ENCODE results near the gene PSG2.
"Not testable (repeated sequence)": the region's sequence is repeated elsewhere in the genome, so short reads cannot be mapped to it uniquely, and the experiment has no call there.

Gene PSG2

GRCh38 chr19:43062418-43062817 lies 20.1 kb downstream of the PSG2 start:
- H3K27ac ChIP-seq (ENCODE audit: low read length); H3K27me3 ChIP-seq (ENCODE audit: low read depth, low read length); H3K4me3 ChIP-seq (ENCODE audit: low read depth in 1 of 2, low read length in 2 of 2); H3K36me3 ChIP-seq (ENCODE audit: control insufficient read depth in 1 of 2, insufficient read depth in 2 of 2, low read length in 2 of 2); H3K4me1 ChIP-seq (ENCODE audit: control insufficient read depth in 1 of 2, insufficient read depth in 2 of 2, low read length in 2 of 2); H3K9me3 ChIP-seq (ENCODE audit: control insufficient read depth in 1 of 2, low read length in 2 of 2): not testable (repeated sequence)

- not testable (repeated sequence) for H3K4me1 ChIP-seq (ENCODE audit: control insufficient read depth in 1 of 2, insufficient read depth in 2 of 2, low read length in 2 of 2); H3K36me3 ChIP-seq (ENCODE audit: control insufficient read depth in 1 of 2, insufficient read depth in 2 of 2, low read length in 2 of 2); H3K9me3 ChIP-seq (ENCODE audit: control insufficient read depth in 1 of 2, low read length in 2 of 2); H3K27me3 ChIP-seq (ENCODE audit: low read depth, low read length); H3K4me3 ChIP-seq (ENCODE audit: low read depth in 1 of 2, low read length in 2 of 2); H3K27ac ChIP-seq (ENCODE audit: low read length)
Observed at GRCh38 chr19:43061326-43061725, 21.2 kb downstream of the PSG2 start.

- not testable (repeated sequence) for H3K4me1 ChIP-seq (ENCODE audit: control insufficient read depth in 1 of 2, insufficient read depth in 2 of 2, low read length in 2 of 2); H3K27ac ChIP-seq (ENCODE audit: low read length); H3K36me3 ChIP-seq (ENCODE audit: control insufficient read depth in 1 of 2, insufficient read depth in 2 of 2, low read length in 2 of 2); H3K9me3 ChIP-seq (ENCODE audit: control insufficient read depth in 1 of 2, low read length in 2 of 2); H3K27me3 ChIP-seq (ENCODE audit: low read depth, low read length); H3K4me3 ChIP-seq (ENCODE audit: low read depth in 1 of 2, low read length in 2 of 2)
Observed at GRCh38 chr19:43060254-43060653, 22.2 kb downstream of the PSG2 start.

- H3K36me3 ChIP-seq (ENCODE audit: control insufficient read depth in 1 of 2, insufficient read depth in 2 of 2, low read length in 2 of 2); H3K9me3 ChIP-seq (ENCODE audit: control insufficient read depth in 1 of 2, low read length in 2 of 2); H3K4me3 ChIP-seq (ENCODE audit: low read depth in 1 of 2, low read length in 2 of 2); H3K4me1 ChIP-seq (ENCODE audit: control insufficient read depth in 1 of 2, insufficient read depth in 2 of 2, low read length in 2 of 2); H3K27me3 ChIP-seq (ENCODE audit: low read depth, low read length); H3K27ac ChIP-seq (ENCODE audit: low read length): not testable (repeated sequence)
Observed at GRCh38 chr19:43059482-43059881, 23.0 kb downstream of the PSG2 start.

GRCh38 chr19:43058440-43058839 lies 24.1 kb downstream of the PSG2 start:
- not testable (repeated sequence) for H3K4me1 ChIP-seq (ENCODE audit: control insufficient read depth in 1 of 2, insufficient read depth in 2 of 2, low read length in 2 of 2); H3K27ac ChIP-seq (ENCODE audit: low read length); H3K36me3 ChIP-seq (ENCODE audit: control insufficient read depth in 1 of 2, insufficient read depth in 2 of 2, low read length in 2 of 2); H3K4me3 ChIP-seq (ENCODE audit: low read depth in 1 of 2, low read length in 2 of 2); H3K27me3 ChIP-seq (ENCODE audit: low read depth, low read length); H3K9me3 ChIP-seq (ENCODE audit: control insufficient read depth in 1 of 2, low read length in 2 of 2)

GRCh38 chr19:43047966-43048365 lies 34.5 kb downstream of the PSG2 start:
- not testable (repeated sequence) for H3K27me3 ChIP-seq (ENCODE audit: low read depth, low read length); H3K4me3 ChIP-seq (ENCODE audit: low read depth in 1 of 2, low read length in 2 of 2); H3K9me3 ChIP-seq (ENCODE audit: control insufficient read depth in 1 of 2, low read length in 2 of 2); H3K4me1 ChIP-seq (ENCODE audit: control insufficient read depth in 1 of 2, insufficient read depth in 2 of 2, low read length in 2 of 2); H3K36me3 ChIP-seq (ENCODE audit: control insufficient read depth in 1 of 2, insufficient read depth in 2 of 2, low read length in 2 of 2); H3K27ac ChIP-seq (ENCODE audit: low read length)

GRCh38 chr19:43046578-43046977 lies 35.9 kb downstream of the PSG2 start:
- not testable (repeated sequence) for H3K4me1 ChIP-seq (ENCODE audit: control insufficient read depth in 1 of 2, insufficient read depth in 2 of 2, low read length in 2 of 2); H3K36me3 ChIP-seq (ENCODE audit: control insufficient read depth in 1 of 2, insufficient read depth in 2 of 2, low read length in 2 of 2); H3K4me3 ChIP-seq (ENCODE audit: low read depth in 1 of 2, low read length in 2 of 2); H3K27ac ChIP-seq (ENCODE audit: low read length); H3K9me3 ChIP-seq (ENCODE audit: control insufficient read depth in 1 of 2, low read length in 2 of 2); H3K27me3 ChIP-seq (ENCODE audit: low read depth, low read length)

GRCh38 chr19:43043492-43044180 lies 38.9 kb downstream of the PSG2 start:
- not testable (repeated sequence) for H3K27ac ChIP-seq (ENCODE audit: low read length); H3K4me1 ChIP-seq (ENCODE audit: control insufficient read depth in 1 of 2, insufficient read depth in 2 of 2, low read length in 2 of 2); H3K4me3 ChIP-seq (ENCODE audit: low read depth in 1 of 2, low read length in 2 of 2); H3K36me3 ChIP-seq (ENCODE audit: control insufficient read depth in 1 of 2, insufficient read depth in 2 of 2, low read length in 2 of 2); H3K27me3 ChIP-seq (ENCODE audit: low read depth, low read length); H3K9me3 ChIP-seq (ENCODE audit: control insufficient read depth in 1 of 2, low read length in 2 of 2)

- not testable (repeated sequence) for H3K27ac ChIP-seq (ENCODE audit: low read length); H3K9me3 ChIP-seq (ENCODE audit: control insufficient read depth in 1 of 2, low read length in 2 of 2); H3K4me3 ChIP-seq (ENCODE audit: low read depth in 1 of 2, low read length in 2 of 2); H3K36me3 ChIP-seq (ENCODE audit: control insufficient read depth in 1 of 2, insufficient read depth in 2 of 2, low read length in 2 of 2); H3K27me3 ChIP-seq (ENCODE audit: low read depth, low read length); H3K4me1 ChIP-seq (ENCODE audit: control insufficient read depth in 1 of 2, insufficient read depth in 2 of 2, low read length in 2 of 2)
Observed at GRCh38 chr19:43031645-43032044, 50.9 kb downstream of the PSG2 start.

- Histone ChIP-seq H3K9me3 (ENCODE audit: control insufficient read depth in 1 of 2, low read length in 2 of 2) (no peaks in the 10 kb centered on the region), H3K36me3 (ENCODE audit: control insufficient read depth in 1 of 2, insufficient read depth in 2 of 2, low read length in 2 of 2) (no peaks in the 10 kb centered on the region), H3K27me3 (ENCODE audit: low read depth, low read length) (no peaks in the 10 kb centered on the region), H3K27ac (ENCODE audit: low read length) (no peak overlapping the region), H3K4me1 (ENCODE audit: control insufficient read depth in 1 of 2, insufficient read depth in 2 of 2, low read length in 2 of 2) (no peaks in the 10 kb centered on the region), H3K4me3 (ENCODE audit: low read depth in 1 of 2, low read length in 2 of 2) (no peak overlapping the region)
Observed at GRCh38 chr19:43028866-43029265, 53.6 kb downstream of the PSG2 start.

GRCh38 chr19:43027985-43028384 lies 54.5 kb downstream of the PSG2 start:
- H3K27me3 ChIP-seq (ENCODE audit: low read depth, low read length); H3K4me1 ChIP-seq (ENCODE audit: control insufficient read depth in 1 of 2, insufficient read depth in 2 of 2, low read length in 2 of 2); H3K4me3 ChIP-seq (ENCODE audit: low read depth in 1 of 2, low read length in 2 of 2); H3K36me3 ChIP-seq (ENCODE audit: control insufficient read depth in 1 of 2, insufficient read depth in 2 of 2, low read length in 2 of 2); H3K27ac ChIP-seq (ENCODE audit: low read length); H3K9me3 ChIP-seq (ENCODE audit: control insufficient read depth in 1 of 2, low read length in 2 of 2): not testable (repeated sequence)

- H3K9me3 ChIP-seq (ENCODE audit: control insufficient read depth in 1 of 2, low read length in 2 of 2); H3K27me3 ChIP-seq (ENCODE audit: low read depth, low read length); H3K27ac ChIP-seq (ENCODE audit: low read length); H3K36me3 ChIP-seq (ENCODE audit: control insufficient read depth in 1 of 2, insufficient read depth in 2 of 2, low read length in 2 of 2); H3K4me1 ChIP-seq (ENCODE audit: control insufficient read depth in 1 of 2, insufficient read depth in 2 of 2, low read length in 2 of 2); H3K4me3 ChIP-seq (ENCODE audit: low read depth in 1 of 2, low read length in 2 of 2): not testable (repeated sequence)
Observed at GRCh38 chr19:43027061-43027460, 55.4 kb downstream of the PSG2 start.
